GM19099 (cell line): Measurements from ENCODE around the gene CNBP.

ENCODE experiments used
- POLR2A ChIP-seq: IDR thresholded peaks from 3 replicates; pipeline ENCODE4 v1.6.1; 2011; ENCODE audit warnings: low read depth; ENCODE audit not compliant: insufficient read length; ENCODE audit errors: extremely low read depth

Gene CNBP

DNA sequence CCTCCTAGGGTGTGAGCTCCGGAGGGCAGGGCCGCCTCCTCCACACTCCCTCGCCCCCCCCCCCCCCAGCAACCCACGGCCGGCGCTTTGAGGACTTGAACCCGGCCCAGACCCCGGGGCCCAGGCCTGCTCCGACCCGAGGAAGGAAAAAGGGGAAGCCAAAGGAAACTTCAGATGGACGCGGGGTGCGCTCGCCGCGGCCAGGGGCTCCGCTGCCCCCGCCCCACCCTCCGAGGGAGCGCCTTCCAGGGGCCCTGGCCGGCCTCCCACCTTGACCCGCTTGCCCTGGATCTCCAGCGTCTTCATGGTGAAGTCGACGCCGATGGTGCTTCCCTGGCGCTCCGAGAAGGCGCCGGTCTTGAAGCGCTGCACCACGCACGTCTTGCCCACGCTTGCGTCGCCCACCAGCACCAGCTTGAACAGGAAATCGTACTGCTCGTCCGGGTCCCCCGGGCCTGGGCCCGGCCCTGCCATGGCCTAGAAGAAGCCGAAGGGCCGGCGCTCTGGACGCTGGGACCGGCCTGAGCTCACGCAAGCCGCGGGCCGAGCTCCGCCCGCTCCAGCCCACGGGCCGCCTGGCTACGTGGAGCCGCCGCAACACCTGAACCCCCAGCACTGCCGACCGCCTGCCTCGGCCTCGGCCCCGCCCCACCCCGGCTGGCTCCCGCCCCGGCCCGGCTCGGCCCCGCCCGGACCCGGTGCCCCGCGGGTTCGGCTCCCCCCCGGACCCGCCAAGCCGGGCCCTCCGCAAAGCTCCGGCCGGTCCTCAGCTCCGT is 62.5 kb downstream of the CNBP start:
- peak; percentile 42 for TF ChIP-seq POLR2A

GRCh38 chr3:129120254-129121004 is 63.3 kb downstream of the CNBP start:
- TF ChIP-seq POLR2A, result peak; percentile 81

DNA sequence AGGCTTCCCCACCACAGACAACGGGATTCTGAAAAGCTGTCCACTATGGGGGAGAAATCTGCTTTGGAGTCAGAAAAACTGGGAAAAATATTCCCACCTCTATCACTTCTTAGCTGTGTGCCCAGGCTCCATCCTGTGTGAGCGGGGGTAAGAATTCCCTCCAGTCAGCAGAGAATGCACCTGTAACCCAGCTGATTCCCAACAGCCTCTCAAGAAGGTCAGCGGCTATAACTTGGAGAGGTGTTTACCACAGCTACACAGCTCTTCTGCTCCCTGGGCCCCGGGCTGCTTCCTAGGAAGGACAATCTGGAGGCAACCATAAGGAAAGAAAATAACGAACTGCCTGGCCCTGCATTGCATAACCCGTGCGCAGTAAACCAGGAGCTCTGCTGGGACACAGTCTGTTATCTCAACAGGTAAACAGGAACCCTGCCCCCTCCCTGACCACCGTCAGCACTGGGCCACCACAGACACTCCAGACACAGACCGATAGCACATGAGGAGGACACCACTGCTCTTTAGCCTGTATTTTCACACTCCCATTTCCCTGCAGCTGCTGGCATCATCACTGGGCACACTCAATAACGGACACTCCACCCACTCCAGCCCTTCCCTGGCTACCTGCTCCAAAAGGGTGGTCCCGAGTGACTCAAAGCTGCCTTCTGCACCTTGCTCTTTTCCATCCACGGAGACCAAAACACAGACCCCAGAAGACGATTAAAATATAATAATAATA is 64.2 kb downstream of the CNBP start:
- no peak for TF ChIP-seq POLR2A

- TF ChIP-seq POLR2A, result no peak
Measured at GRCh38 chr3:129118745-129119144, 65.0 kb downstream of the CNBP start.
